ENCODE data around the gene NLGN2. TPM values are rescaled to one million over a fixed set of nuclear protein-coding genes. Genes with fewer than 3 reads are reported as not detected.
A peak's percentile ranks its signal among the peaks of the same experiment; 100 is the strongest.

Gene NLGN2
- total and polyA plus RNA-seq, 2 donors (not counting 1 experiment from before 2014, with no cell fraction given) = 0.52 to 3.4 TPM

GRCh38 chr17:7394452-7395191 lies 13.0 kb upstream of the NLGN2 start, which contains the start of gene PLSCR3:
Gene PLSCR3 (minus strand): TSS chr17:7394525. CDS start chr17:7394110, 415 bp downstream.
- H3K79me2 ChIP-seq (ENCODE audit: control insufficient read depth, insufficient read depth, low read length) = peaks cover 10% of the 10 kb centered on the region
- Mint-ChIP-seq H3K4me3 (peak within 1 kb of the TSS; percentile 96), H3K9me3 (ENCODE audit: insufficient read depth) (no peaks in the 10 kb centered on the region), H3K27me3 (no peaks in the 10 kb centered on the region), H3K27ac (peak within 1 kb of the TSS; percentile 95), H3K4me1 (peaks cover 12% of the 10 kb centered on the region)
- under 1% methylated on average over 71 of the region's 71 CpGs for WGBS (ENCODE audit: insufficient coverage)
- DNase-seq (peak; percentile 90), ATAC-seq (ENCODE audit: low read depth) (peak; percentile 89)
- H4K20me1 ChIP-seq (ENCODE audit: control insufficient read depth, insufficient read depth, low read length, poor library complexity, severe bottlenecking) = no peaks in the 10 kb centered on the region
- H3K9me3 ChIP-seq (ENCODE audit: control extremely low read depth in 1 of 3, control insufficient read depth in 2 of 3, insufficient read depth in 1 of 3, low read length in 2 of 3) = no peaks in the 10 kb centered on the region
- POLR2A ChIA-PET = interaction anchor here (0.6 to 1.4 kb wide), 5 partner anchors 9 to 292 kb away, joined by 3 to 15 read pairs (median 5); partner anchors contain the start of genes POLR2A and TMEM256
- H3K36me3 ChIP-seq (replicated peaks in 1 of 2; ENCODE audit: control extremely low read depth in 1 of 2, control insufficient read depth in 1 of 2, extremely low read depth in 1 of 2, insufficient read depth in 2 of 2, low read length in 1 of 2) = peaks cover 0 to 28% of the 10 kb centered on the region in 2 experiments
- TF ChIP-seq EZH2 (IDR thresholded peaks at IDR 0.05; ENCODE audit: borderline replicate concordance, insufficient read depth, low read depth, low read length, poor library complexity, severe bottlenecking) (no peak), CTCF (IDR thresholded peaks at IDR 0.05) (peak; percentile 20)
- H3K4me3 ChIP-seq (ENCODE audit: control extremely low read depth in 1 of 5, extremely low read depth in 1 of 5, insufficient read depth in 1 of 5, low read depth in 2 of 5, low read length in 4 of 5) = peak within 1 kb of the TSS; percentile 31 to 84 (median 81)
- peak within 1 kb of the TSS; percentile 75 for H3K4me2 ChIP-seq (replicated peaks; ENCODE audit: low read depth, low read length, poor library complexity, severe bottlenecking)
- H3K27me3 ChIP-seq (replicated peaks in 1 of 4; ENCODE audit: control extremely low read depth in 1 of 4, control insufficient read depth in 3 of 4, insufficient read depth in 4 of 4, low read length in 3 of 4) = no peaks in the 10 kb centered on the region
- H2AFZ ChIP-seq (ENCODE audit: insufficient read depth, low read depth, low read length, poor library complexity, severe bottlenecking) = peak within 1 kb of the TSS; percentile 91
- CTCF ChIA-PET = interaction anchor here (1.4 to 3.2 kb wide), 2 partner anchors 39 to 195 kb away, joined by 3 to 13 read pairs; partner anchors contain the start of gene TMEM95
- peak within 1 kb of the TSS; percentile 88 for H3K9ac ChIP-seq (ENCODE audit: low read length)
- H3K4me1 ChIP-seq (ENCODE audit: control insufficient read depth in 2 of 2, insufficient read depth in 2 of 2, low read length in 2 of 2) = peaks cover 12 to 16% of the 10 kb centered on the region in 2 donors
- peak within 1 kb of the TSS; percentile 55 to 83 for H3K27ac ChIP-seq (ENCODE audit: low read length in 2 of 2)
- intact Hi-C loops (cut with micrococcal nuclease) = loop anchor here (1.0 kb wide), 5 partner anchors 10 to 89 kb away; partner anchors contain the start of gene TMEM256

GRCh38 chr17:7396147-7396546 lies 11.5 kb upstream of the NLGN2 start:
- peaks cover 12% of the 10 kb centered on the region for H3K4me1 Mint-ChIP-seq
- no peak for DNase-seq
- ChIA-PET POLR2A (no interaction called here), CTCF (interaction anchor here (3.2 kb wide), 1 partner anchor 40 kb away, joined by 13 read pairs; the partner anchor contains the start of gene TMEM95)
- peaks cover 0 to 14% of the 10 kb centered on the region in 2 experiments for H3K36me3 ChIP-seq (replicated peaks in 1 of 2; ENCODE audit: control extremely low read depth in 1 of 2, control insufficient read depth in 1 of 2, extremely low read depth in 1 of 2, insufficient read depth in 2 of 2, low read length in 1 of 2)
- no peak for TF ChIP-seq CTCF (IDR thresholded peaks at IDR 0.05)
- TF ChIP-seq EZH2 (IDR thresholded peaks at IDR 0.05; ENCODE audit: borderline replicate concordance, insufficient read depth, low read depth, low read length, poor library complexity, severe bottlenecking) = no peak
- no peaks in the 10 kb centered on the region for H3K27me3 ChIP-seq (replicated peaks in 1 of 4; ENCODE audit: control extremely low read depth in 1 of 4, control insufficient read depth in 3 of 4, insufficient read depth in 4 of 4, low read length in 3 of 4)
- H3K9ac ChIP-seq (ENCODE audit: low read length) = no peak overlapping the region
- intact Hi-C loops (cut with micrococcal nuclease) = no loop called here
- no peak overlapping the region for H3K4me3 ChIP-seq (ENCODE audit: control extremely low read depth in 1 of 5, extremely low read depth in 1 of 5, insufficient read depth in 1 of 5, low read depth in 2 of 5, low read length in 4 of 5)
- H3K4me2 ChIP-seq (replicated peaks; ENCODE audit: low read depth, low read length, poor library complexity, severe bottlenecking) = no peak overlapping the region
- H3K27ac Mint-ChIP-seq = no peak overlapping the region
- H3K9me3 Mint-ChIP-seq (ENCODE audit: insufficient read depth) = no peaks in the 10 kb centered on the region
- H3K27me3 Mint-ChIP-seq = no peaks in the 10 kb centered on the region
- peaks cover 10% of the 10 kb centered on the region for H3K79me2 ChIP-seq (ENCODE audit: control insufficient read depth, insufficient read depth, low read length)
- 95% methylated on average over 4 of the region's 4 CpGs for WGBS (ENCODE audit: insufficient coverage)
- no peaks in the 10 kb centered on the region for H4K20me1 ChIP-seq (ENCODE audit: control insufficient read depth, insufficient read depth, low read length, poor library complexity, severe bottlenecking)
- H3K27ac ChIP-seq (ENCODE audit: low read length in 2 of 2) = no peak overlapping the region
- no peaks in the 10 kb centered on the region for H3K9me3 ChIP-seq (ENCODE audit: control extremely low read depth in 1 of 3, control insufficient read depth in 2 of 3, insufficient read depth in 1 of 3, low read length in 2 of 3)
- peaks cover 12 to 16% of the 10 kb centered on the region in 2 donors for H3K4me1 ChIP-seq (ENCODE audit: control insufficient read depth in 2 of 2, insufficient read depth in 2 of 2, low read length in 2 of 2)
- peak overlapping the region; percentile 52 for H3K4me3 Mint-ChIP-seq
- ATAC-seq (ENCODE audit: low read depth) = no peak
- no peak overlapping the region for H2AFZ ChIP-seq (ENCODE audit: insufficient read depth, low read depth, low read length, poor library complexity, severe bottlenecking)
